ENCODE measurements around the gene DAB1. TPM values are rescaled to one million over a fixed set of nuclear protein-coding genes. Genes with fewer than 3 reads are reported as not detected.

DAB1 gene
- total and polyA plus RNA-seq, 8 donors = 0.04 to 1.4 (median 0.39) TPM

- intact Hi-C loops (cut with DNase I) = no loop called here
- no peak for FAIRE-seq
- no peaks in the 10 kb centered on the region for H3K27me3 ChIP-seq
- no peak for DNase-seq
- 51 to 74% methylated on average over 4 of the region's 4 CpGs for WGBS, 2 donors
- TF ChIP-seq CTCF (IDR thresholded peaks at IDR 0.05) = no peak
- ATAC-seq = no peak
- no peaks in the 10 kb centered on the region for H3K4me1 ChIP-seq
- no peak overlapping the region for H3K27ac ChIP-seq
- H3K36me3 ChIP-seq = no peaks in the 10 kb centered on the region
- H3K9me3 ChIP-seq = no peaks in the 10 kb centered on the region
- no peak overlapping the region for H3K4me3 ChIP-seq
Observed at GRCh38 chr1:57377339-57378139, 46.3 kb downstream of the DAB1 start.

DNA sequence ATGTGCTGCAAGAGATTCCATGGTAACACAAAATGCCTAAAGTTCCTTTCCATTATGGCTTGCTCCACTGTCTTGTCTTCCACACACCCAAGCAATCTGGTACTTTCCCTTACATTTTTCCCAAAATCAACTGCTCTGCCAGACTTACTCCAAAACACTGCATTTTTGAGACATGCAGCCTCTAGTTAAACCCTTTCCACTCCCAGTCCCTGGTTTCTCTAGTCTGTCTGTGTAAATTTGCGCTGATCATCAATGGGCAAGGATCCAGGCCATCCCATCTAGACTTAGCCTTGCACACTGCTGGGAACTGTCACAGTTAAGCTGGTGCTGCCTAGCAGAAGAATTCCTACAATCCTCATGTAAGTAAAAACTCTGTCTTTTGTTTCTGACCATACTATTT, 47.8 kb downstream of the DAB1 start:
- H3K9me3 ChIP-seq = no peaks in the 10 kb centered on the region

DNA sequence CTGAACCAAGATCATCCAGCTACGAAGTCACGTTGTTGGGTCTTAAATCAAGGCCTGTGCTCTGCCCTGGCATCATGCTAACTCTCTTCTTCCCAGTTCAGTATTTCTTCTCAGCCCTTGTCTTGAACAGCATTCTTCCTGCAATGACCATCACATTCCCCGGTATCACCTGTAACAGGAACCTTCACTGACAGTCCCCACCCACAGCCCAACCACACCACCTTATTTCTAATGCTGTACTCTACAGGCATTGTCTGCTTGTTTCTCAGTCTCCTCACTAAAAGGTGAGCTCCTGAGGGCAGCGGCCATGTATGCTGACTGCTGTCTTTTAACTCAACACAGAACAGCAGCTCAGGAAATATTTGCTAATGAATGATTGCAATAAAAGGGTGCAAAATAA, 54.0 kb downstream of the DAB1 start:
- DNase-seq = no peak
- Histone ChIP-seq H3K4me1 (no peaks in the 10 kb centered on the region), H3K9me3 (no peaks in the 10 kb centered on the region), H3K27me3 (no peaks in the 10 kb centered on the region), H3K4me3 (no peak overlapping the region), H3K36me3 (no peaks in the 10 kb centered on the region), H3K27ac (no peak overlapping the region)
- ATAC-seq = no peak
- intact Hi-C loops (cut with DNase I) = no loop called here
- WGBS, 2 donors = 79 to 92% methylated on average over 4 of the region's 4 CpGs
- no peak for FAIRE-seq
- TF ChIP-seq CTCF (IDR thresholded peaks at IDR 0.05) = no peak

More for the DNA sequence above, 47.8 kb downstream of the DAB1 start:
- H3K27ac ChIP-seq = no peak overlapping the region
- WGBS, 2 donors = 63 to 74% methylated on average over 1 of the region's 1 CpG
- no peak overlapping the region for H3K4me3 ChIP-seq
- TF ChIP-seq CTCF (IDR thresholded peaks at IDR 0.05) = no peak
- DNase-seq (no peak), FAIRE-seq (no peak), ATAC-seq (no peak)
- intact Hi-C loops (cut with DNase I) = no loop called here
- H3K36me3 ChIP-seq = no peaks in the 10 kb centered on the region
- no peaks in the 10 kb centered on the region for H3K27me3 ChIP-seq
- no peaks in the 10 kb centered on the region for H3K4me1 ChIP-seq

DNA sequence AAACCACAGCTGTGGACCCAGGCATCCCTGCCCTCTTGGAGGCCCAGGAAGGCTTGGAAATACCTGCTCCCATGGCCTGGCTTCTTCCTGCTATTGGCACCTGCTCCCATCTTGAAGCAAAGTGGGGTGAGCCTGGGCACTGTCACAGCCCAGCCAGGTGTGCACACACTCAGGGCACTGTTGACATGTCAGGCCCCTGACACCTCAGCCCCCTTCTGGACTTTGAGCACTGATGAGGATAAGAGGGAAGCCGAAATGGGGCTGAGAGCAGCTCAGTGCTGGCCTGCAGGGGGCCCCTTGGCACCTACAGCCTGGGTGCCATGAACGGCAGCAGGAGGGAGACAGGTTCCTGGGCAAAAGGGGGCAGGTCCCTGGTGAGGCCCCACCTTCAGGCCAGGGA, 55.9 kb downstream of the DAB1 start:
- no peak for ATAC-seq

More for the DNA sequence above, 55.9 kb downstream of the DAB1 start:
- Histone ChIP-seq H3K27me3 (no peaks in the 10 kb centered on the region), H3K4me1 (no peaks in the 10 kb centered on the region), H3K4me3 (no peak overlapping the region), H3K9me3 (no peaks in the 10 kb centered on the region), H3K36me3 (no peaks in the 10 kb centered on the region), H3K27ac (no peak overlapping the region)
- no peak for FAIRE-seq
- intact Hi-C loops (cut with DNase I) = no loop called here
- peak in 1 of 6 donors; percentile 34 for DNase-seq
- 68 to 89% methylated on average over 2 of the region's 2 CpGs for WGBS, 2 donors
- no peak for TF ChIP-seq CTCF (IDR thresholded peaks at IDR 0.05)

All from pancreas (tissue), 10 donors.